ENCODE results near the gene GAS5.

GRCh38 chr1:173832748-173833147 lies 35.0 kb downstream of the GAS5 start:
- TF ChIP-seq FOXJ3 (CRISPR knock-in tag; IDR thresholded peaks at IDR 0.05) (no peak), CTCF (IDR thresholded peaks at IDR 0.05) (no peak), CHD2 (IDR thresholded peaks at IDR 0.05; ENCODE audit: low read length, partially characterized antibody) (no peak), POLR2AphosphoS5 (IDR thresholded peaks at IDR 0.05; ENCODE audit: low read depth, low read length) (no peak), RAD21 (IDR thresholded peaks at IDR 0.05; ENCODE audit: low read length) (no peak)

Data from SK-N-SH (cell line).